HCT116 (cell line): ENCODE results near the gene CD58. TPM values are rescaled to one million over a fixed set of nuclear protein-coding genes. Genes with fewer than 3 reads are reported as not detected.

ENCODE experiments used
- ATAC-seq: fragments of 200-7000 bp; cut with Tn5 transposase; 2 replicates; pipeline ENCODE4 v1.9.1; 2020; ENCODE audit warnings: mild to moderate bottlenecking, moderate library complexity
- BruUV-seq: library from RNA; stranded (reverse); fragments of 400-500 nt; replicated peaks from 2 replicates; lab custom pipeline; 2021; lab: Mats Ljungman, UMichigan
- CTCF ChIA-PET: fragments of 300-600 bp; sonication (Branson Sonifier 250); formaldehyde crosslinking; loops from one replicate; lab custom pipeline; 2021; ENCODE audit warnings: antibody characterized with exemption; lab: Charles Lee
- POLR2A ChIA-PET: fragments of 300-600, 350-600 bp; sonication (Branson Sonifier 250); formaldehyde crosslinking; loops from one replicate; lab custom pipeline; 2021; ENCODE audit warnings: antibody characterized with exemption; lab: Charles Lee
- RAD21 ChIA-PET, 2 experiments: fragments of 300-600 bp; sonication (Branson Sonifier 250); formaldehyde crosslinking; loops; one replicate each; lab custom pipeline; 2023; ENCODE audit warnings: low total read pairs in 2 of 2; ENCODE audit not compliant: uncharacterized antibody in 2 of 2, unreplicated experiment in 2 of 2, low non-redundant PET in 1 of 2; lab: Charles Lee
- DNase-seq: peaks from one replicate; pipeline ENCODE4 v3.0.0-alpha.2; 2010; ENCODE audit warnings: low read depth, low spot score
- H2AFZ ChIP-seq: fragments of 200-600 bp; shearing (Covaris generic), sonication (generic); 2 replicates; pipeline ENCODE4 v1.6.1; 2017; ENCODE audit warnings: low read depth, mixed run types, mixed read lengths, antibody characterized with exemption, low read length; ENCODE audit not compliant: poor library complexity, severe bottlenecking
- H3K27ac ChIP-seq: 2 replicates; pipeline ENCODE4 v1.5.1; 2012; ENCODE audit warnings: low read depth, low read length
- H3K27me3 ChIP-seq: fragments of 200-600 bp; sonication (generic); 2 replicates; pipeline ENCODE4 v1.6.1; 2016; ENCODE audit warnings: mixed run types, low read length, mixed read lengths; ENCODE audit not compliant: insufficient read depth
- H3K36me3 ChIP-seq, 2 experiments: fragments of 200-500 bp in 1 of 2; fragments of 200-600 bp in 1 of 2; sonication (Bioruptor generic) in 1 of 2; sonication (generic) in 1 of 2; 2 replicates each; pipeline versions ENCODE4 v1.5.1 to v1.6.1; 2014 to 2016; ENCODE audit warnings: low read length in 2 of 2, inconsistent platforms in 1 of 2, mixed read lengths in 1 of 2, mixed run types in 1 of 2; ENCODE audit not compliant: insufficient read depth in 2 of 2, control insufficient read depth in 1 of 2
- H3K4me1 ChIP-seq, 2 experiments: fragments of 200-600 bp in 1 of 2; sonication (generic) in 1 of 2; 2 replicates each; pipeline versions ENCODE4 v1.5.1 to v1.6.1; 2012 to 2017; ENCODE audit warnings: low read length in 2 of 2, inconsistent platforms in 1 of 2, mild to moderate bottlenecking in 1 of 2, mixed read lengths in 1 of 2, mixed run types in 1 of 2, moderate library complexity in 1 of 2; ENCODE audit not compliant: insufficient read depth in 2 of 2, control insufficient read depth in 1 of 2
- H3K4me2 ChIP-seq: fragments of 200-600 bp; sonication (generic); 2 replicates; pipeline ENCODE4 v1.6.1; 2017; ENCODE audit warnings: mixed run types, low read length, mixed read lengths
- H3K4me3 ChIP-seq, 2 experiments: fragments of 200-600 bp in 1 of 2; sonication (generic) in 1 of 2; replicated peaks in 1 of 2; 2 replicates each; pipeline ENCODE4 v1.5.1; 2011 to 2016; ENCODE audit warnings: low read length in 2 of 2, control low read depth in 1 of 2, low read depth in 1 of 2, mild to moderate bottlenecking in 1 of 2, mixed read lengths in 1 of 2, mixed run types in 1 of 2
- H3K79me2 ChIP-seq: fragments of 200-600 bp; sonication (generic); 2 replicates; pipeline ENCODE4 v1.6.1; 2017; ENCODE audit warnings: mild to moderate bottlenecking, mixed run types, low read length, moderate library complexity, mixed read lengths; ENCODE audit not compliant: insufficient read depth
- H3K9ac ChIP-seq: fragments of 200-600 bp; sonication (generic); 2 replicates; pipeline ENCODE4 v1.6.1; 2016; ENCODE audit warnings: low read length, mixed read lengths
- H3K9me2 ChIP-seq: fragments of 200-600 bp; sonication (generic), shearing (Covaris generic); 2 replicates; pipeline ENCODE4 v1.6.1; 2017; ENCODE audit warnings: mixed run types, mild to moderate bottlenecking, moderate library complexity; ENCODE audit not compliant: insufficient read depth
- H3K9me3 ChIP-seq, 2 experiments: fragments of 200-500 bp in 1 of 2; fragments of 200-600 bp in 1 of 2; sonication (Bioruptor generic) in 1 of 2; sonication (generic) in 1 of 2; 2 replicates each; pipeline ENCODE4 v1.6.1; 2014 to 2017; ENCODE audit warnings: low read length in 2 of 2, mixed read lengths in 2 of 2, inconsistent platforms in 1 of 2, low read depth in 1 of 2, mild to moderate bottlenecking in 1 of 2, mixed run types in 1 of 2, moderate library complexity in 1 of 2; ENCODE audit not compliant: control insufficient read depth in 1 of 2, insufficient read depth in 1 of 2
- H4K20me1 ChIP-seq: fragments of 200-600 bp; sonication (generic), shearing (Covaris generic); 2 replicates; pipeline ENCODE4 v1.6.1; 2017; ENCODE audit warnings: mixed run types, mild to moderate bottlenecking, moderate library complexity; ENCODE audit not compliant: insufficient read depth
- EGR1 ChIP-seq: IDR thresholded peaks from 2 replicates; pipeline ENCODE4 v1.6.1; 2012; ENCODE audit warnings: low read depth
- FOSL1 ChIP-seq: IDR thresholded peaks from 2 replicates; pipeline ENCODE4 v1.6.1; 2012; ENCODE audit warnings: low read depth
- JUND ChIP-seq: IDR thresholded peaks from 2 replicates; pipeline ENCODE4 v1.6.1; 2012
- RAD21 ChIP-seq: IDR thresholded peaks from 2 replicates; pipeline ENCODE4 v1.6.1; 2012; ENCODE audit warnings: low read depth, mild to moderate bottlenecking
- TCF7L2 ChIP-seq: IDR thresholded peaks from 2 replicates; pipeline ENCODE4 v1.7.0; 2011; ENCODE audit warnings: borderline replicate concordance, inconsistent platforms; ENCODE audit not compliant: insufficient read depth, insufficient read length; ENCODE audit errors: extremely low read depth
- ZFX ChIP-seq: fragments of 450-650 bp; IDR thresholded peaks from 2 replicates; pipeline ENCODE4 v1.6.1; 2017
- intact Hi-C: fragments of 100-400 bp; cut with micrococcal nuclease; formaldehyde crosslinking; loops from 2 replicates; pipeline ENCODE4 v1.10.0; 2022
- total RNA-seq: library from RNA; stranded (reverse); gene quantifications from one replicate; pipeline ENCODE4 v1.2.1, GENCODE V29; 2021; ENCODE audit not compliant: unreplicated experiment
- TF ChIP-seq, protein P1 (sequence below): IDR thresholded peaks from 2 replicates; pipeline ENCODE4 v1.6.1; 2011; ENCODE audit warnings: mild to moderate bottlenecking, low read length, moderate library complexity; ENCODE audit not compliant: insufficient replicate concordance; ENCODE audit errors: extremely low read depth
- TF ChIP-seq, protein P2 (sequence below): IDR thresholded peaks from 2 replicates; pipeline ENCODE4 v1.6.1; 2012; ENCODE audit warnings: low read depth

The CD58 gene
- total RNA-seq, 1 experiment from 2014 or later = 18.0 TPM

DNA sequence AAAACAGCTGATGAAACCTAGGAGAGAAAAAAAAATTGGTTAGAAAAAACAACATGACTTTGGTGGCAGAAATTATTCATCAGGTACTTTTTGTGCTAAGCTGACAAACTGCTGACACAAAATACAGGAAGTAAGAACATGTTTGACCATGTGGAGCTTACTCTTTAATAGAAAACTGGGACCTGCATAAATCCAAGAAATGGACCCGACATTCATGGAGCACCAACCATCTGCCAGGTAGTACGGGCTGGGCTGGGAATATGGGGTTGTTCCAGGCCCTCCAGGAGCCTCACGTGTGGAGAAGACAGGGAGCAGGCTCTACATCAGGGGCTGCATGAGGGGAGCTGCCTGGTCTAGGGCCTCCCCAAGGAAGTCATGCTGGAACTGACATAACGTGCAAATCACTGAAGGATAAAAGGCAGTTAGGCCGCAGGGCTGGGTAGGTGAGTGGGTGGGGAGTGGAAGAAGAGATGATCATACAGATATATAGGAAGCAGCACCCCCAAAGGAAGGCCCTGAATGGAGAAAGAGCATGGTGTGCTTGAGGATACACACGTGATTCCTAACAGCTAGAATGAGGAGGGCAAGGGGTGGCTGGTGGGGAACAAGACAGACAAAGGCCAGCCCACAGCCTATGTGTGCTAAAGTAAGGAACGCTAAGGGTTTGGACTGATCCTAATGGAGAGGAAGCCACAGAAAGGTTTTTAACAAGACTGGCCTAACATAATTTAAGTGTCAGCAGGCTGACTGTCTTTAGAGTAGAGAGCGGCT is 26.1 kb downstream of the CD58 start:
- TF ChIP-seq TCF7L2 (no peak), RAD21 (no peak)
- TF ChIP-seq, protein P1, sequence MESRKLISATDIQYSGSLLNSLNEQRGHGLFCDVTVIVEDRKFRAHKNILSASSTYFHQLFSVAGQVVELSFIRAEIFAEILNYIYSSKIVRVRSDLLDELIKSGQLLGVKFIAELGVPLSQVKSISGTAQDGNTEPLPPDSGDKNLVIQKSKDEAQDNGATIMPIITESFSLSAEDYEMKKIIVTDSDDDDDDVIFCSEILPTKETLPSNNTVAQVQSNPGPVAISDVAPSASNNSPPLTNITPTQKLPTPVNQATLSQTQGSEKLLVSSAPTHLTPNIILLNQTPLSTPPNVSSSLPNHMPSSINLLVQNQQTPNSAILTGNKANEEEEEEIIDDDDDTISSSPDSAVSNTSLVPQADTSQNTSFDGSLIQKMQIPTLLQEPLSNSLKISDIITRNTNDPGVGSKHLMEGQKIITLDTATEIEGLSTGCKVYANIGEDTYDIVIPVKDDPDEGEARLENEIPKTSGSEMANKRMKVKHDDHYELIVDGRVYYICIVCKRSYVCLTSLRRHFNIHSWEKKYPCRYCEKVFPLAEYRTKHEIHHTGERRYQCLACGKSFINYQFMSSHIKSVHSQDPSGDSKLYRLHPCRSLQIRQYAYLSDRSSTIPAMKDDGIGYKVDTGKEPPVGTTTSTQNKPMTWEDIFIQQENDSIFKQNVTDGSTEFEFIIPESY = no peak
- no peaks in the 10 kb centered on the region for H3K9me2 ChIP-seq
- intact Hi-C loops = no loop called here
- no peaks in the 10 kb centered on the region for H3K27me3 ChIP-seq
- no peak overlapping the region for H3K4me3 ChIP-seq
- ChIA-PET CTCF (no interaction called here), RAD21 (no interaction called here), POLR2A (no interaction called here)
- H2AFZ ChIP-seq = no peak overlapping the region
- no peak overlapping the region for H3K4me2 ChIP-seq
- H3K36me3 ChIP-seq = peaks cover 7 to 15% of the 10 kb centered on the region in 2 experiments; a peak in 3 of 4 replicates
- DNase-seq (no peak), ATAC-seq (no peak)
- H3K27ac ChIP-seq = no peak overlapping the region
- H3K9me3 ChIP-seq = no peaks in the 10 kb centered on the region
- BruUV-seq = no TSS peak
- H3K4me1 ChIP-seq = no peaks in the 10 kb centered on the region
- no peaks in the 10 kb centered on the region for H4K20me1 ChIP-seq
- H3K9ac ChIP-seq = no peak overlapping the region
- peaks cover 19% of the 10 kb centered on the region; the same call in 1 of the 2 replicates for H3K79me2 ChIP-seq

DNA sequence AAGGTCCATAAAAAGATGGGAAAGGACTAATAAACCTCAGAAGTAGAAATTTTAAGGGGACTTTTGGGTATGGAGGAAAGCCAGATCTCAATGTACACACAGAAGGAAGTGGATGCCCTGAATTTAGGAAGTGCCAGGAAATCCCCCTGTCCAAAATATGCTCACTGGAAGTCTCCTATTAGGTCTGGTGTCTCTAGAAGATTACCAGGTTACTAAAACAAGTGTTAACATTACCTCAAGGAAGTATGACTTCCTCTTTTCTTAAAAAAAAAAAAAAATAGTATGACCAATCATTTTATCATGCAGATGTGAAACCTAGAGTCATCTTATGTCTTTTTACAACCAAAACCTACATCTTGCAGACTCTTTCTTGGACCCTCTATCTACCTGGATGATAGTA is 30.7 kb downstream of the CD58 start:
- no peaks in the 10 kb centered on the region for H3K27me3 ChIP-seq
- H3K36me3 ChIP-seq = peaks cover 7 to 22% of the 10 kb centered on the region in 2 experiments; a peak in 3 of 4 replicates
- intact Hi-C loops = no loop called here
- no peak overlapping the region for H3K9ac ChIP-seq
- H3K4me3 ChIP-seq = no peak overlapping the region
- no peaks in the 10 kb centered on the region for H4K20me1 ChIP-seq
- DNase-seq (no peak), ATAC-seq (no peak)
- H3K9me3 ChIP-seq = no peaks in the 10 kb centered on the region
- POLR2A ChIA-PET = interaction anchor here (1.7 kb wide), 1 partner anchor 520 kb away, joined by 3 read pairs; the partner anchor contains the start of gene TTF2
- TF ChIP-seq JUND (no peak), EGR1 (no peak), ZFX (no peak), TCF7L2 (no peak), FOSL1 (no peak)
- TF ChIP-seq, protein P2, sequence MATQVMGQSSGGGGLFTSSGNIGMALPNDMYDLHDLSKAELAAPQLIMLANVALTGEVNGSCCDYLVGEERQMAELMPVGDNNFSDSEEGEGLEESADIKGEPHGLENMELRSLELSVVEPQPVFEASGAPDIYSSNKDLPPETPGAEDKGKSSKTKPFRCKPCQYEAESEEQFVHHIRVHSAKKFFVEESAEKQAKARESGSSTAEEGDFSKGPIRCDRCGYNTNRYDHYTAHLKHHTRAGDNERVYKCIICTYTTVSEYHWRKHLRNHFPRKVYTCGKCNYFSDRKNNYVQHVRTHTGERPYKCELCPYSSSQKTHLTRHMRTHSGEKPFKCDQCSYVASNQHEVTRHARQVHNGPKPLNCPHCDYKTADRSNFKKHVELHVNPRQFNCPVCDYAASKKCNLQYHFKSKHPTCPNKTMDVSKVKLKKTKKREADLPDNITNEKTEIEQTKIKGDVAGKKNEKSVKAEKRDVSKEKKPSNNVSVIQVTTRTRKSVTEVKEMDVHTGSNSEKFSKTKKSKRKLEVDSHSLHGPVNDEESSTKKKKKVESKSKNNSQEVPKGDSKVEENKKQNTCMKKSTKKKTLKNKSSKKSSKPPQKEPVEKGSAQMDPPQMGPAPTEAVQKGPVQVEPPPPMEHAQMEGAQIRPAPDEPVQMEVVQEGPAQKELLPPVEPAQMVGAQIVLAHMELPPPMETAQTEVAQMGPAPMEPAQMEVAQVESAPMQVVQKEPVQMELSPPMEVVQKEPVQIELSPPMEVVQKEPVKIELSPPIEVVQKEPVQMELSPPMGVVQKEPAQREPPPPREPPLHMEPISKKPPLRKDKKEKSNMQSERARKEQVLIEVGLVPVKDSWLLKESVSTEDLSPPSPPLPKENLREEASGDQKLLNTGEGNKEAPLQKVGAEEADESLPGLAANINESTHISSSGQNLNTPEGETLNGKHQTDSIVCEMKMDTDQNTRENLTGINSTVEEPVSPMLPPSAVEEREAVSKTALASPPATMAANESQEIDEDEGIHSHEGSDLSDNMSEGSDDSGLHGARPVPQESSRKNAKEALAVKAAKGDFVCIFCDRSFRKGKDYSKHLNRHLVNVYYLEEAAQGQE = no peak
- H2AFZ ChIP-seq = no peak overlapping the region
- H3K4me2 ChIP-seq = no peak overlapping the region
- no TSS peak for BruUV-seq
- H3K9me2 ChIP-seq = no peaks in the 10 kb centered on the region
- CTCF ChIA-PET = no interaction called here
- 0 out of 2 replicates have a peak, but pooled peaks cover under 1% of the 10 kb centered on the region for H3K79me2 ChIP-seq
- RAD21 ChIA-PET = no interaction called here
- H3K27ac ChIP-seq = no peak overlapping the region
- H3K4me1 ChIP-seq = peaks cover 4 to 24% of the 10 kb centered on the region in 2 experiments; a peak in 3 of 4 replicates
